Measurements from ENCODE around the gene DNAH8.

DNAH8 gene

GRCh38 chr6:38715016-38715689 is at the start of gene DNAH8:
TSS of gene DNAH8 (plus strand) at chr6:38715311. CDS start at chr6:38722810, 7,499 bp downstream.
- no peak for TF ChIP-seq CTCF (IDR thresholded peaks at IDR 0.05)

- TF ChIP-seq CTCF (IDR thresholded peaks at IDR 0.05) = peak; percentile 71
Observed at GRCh38 chr6:38671885-38672467, 43.1 kb upstream of the DNAH8 start.

- TF ChIP-seq CTCF (IDR thresholded peaks at IDR 0.05) = no peak
Observed at GRCh38 chr6:38673397-38674165, 41.5 kb upstream of the DNAH8 start.

GRCh38 chr6:38676236-38676973 is 38.7 kb upstream of the DNAH8 start:
- no peak for TF ChIP-seq CTCF (IDR thresholded peaks at IDR 0.05)

- no peak for TF ChIP-seq CTCF (IDR thresholded peaks at IDR 0.05)
Observed at GRCh38 chr6:38676974-38677544, 38.1 kb upstream of the DNAH8 start.

- no peak for TF ChIP-seq CTCF (IDR thresholded peaks at IDR 0.05)
Observed at GRCh38 chr6:38678178-38678760, 36.8 kb upstream of the DNAH8 start.

GRCh38 chr6:38679668-38680067 is 35.4 kb upstream of the DNAH8 start:
- TF ChIP-seq CTCF (IDR thresholded peaks at IDR 0.05) = no peak
